ENCODE results near the gene SEL1L3.
"Not testable (repeated sequence)": the region's sequence is repeated elsewhere in the genome, so short reads cannot be mapped to it uniquely, and the experiment has no call there.

The SEL1L3 gene

DNA sequence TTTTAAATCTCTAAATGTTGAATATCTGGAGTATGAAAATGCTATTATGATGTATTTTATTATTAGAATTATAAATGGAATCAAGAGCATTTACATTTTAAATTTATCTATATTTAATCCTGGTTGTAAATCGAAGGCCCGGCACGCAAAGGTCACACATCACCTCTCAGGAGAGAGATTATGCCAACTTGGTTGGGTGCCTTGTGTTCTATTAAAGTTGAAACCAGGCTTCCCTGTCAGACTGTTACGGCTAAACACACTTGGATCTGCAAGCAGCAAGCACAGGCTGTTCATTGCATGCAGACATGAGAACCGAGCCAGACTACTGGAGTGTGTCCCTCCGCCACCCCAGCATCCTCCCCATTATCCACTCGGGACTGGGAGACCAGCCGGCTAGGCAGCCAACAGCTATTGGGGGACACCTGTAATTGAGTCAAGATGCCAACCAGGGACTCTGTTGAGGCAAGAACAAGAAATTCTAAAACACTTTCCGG is 16.4 kb upstream of the SEL1L3 start:
- no peak for DNase-seq

DNA sequence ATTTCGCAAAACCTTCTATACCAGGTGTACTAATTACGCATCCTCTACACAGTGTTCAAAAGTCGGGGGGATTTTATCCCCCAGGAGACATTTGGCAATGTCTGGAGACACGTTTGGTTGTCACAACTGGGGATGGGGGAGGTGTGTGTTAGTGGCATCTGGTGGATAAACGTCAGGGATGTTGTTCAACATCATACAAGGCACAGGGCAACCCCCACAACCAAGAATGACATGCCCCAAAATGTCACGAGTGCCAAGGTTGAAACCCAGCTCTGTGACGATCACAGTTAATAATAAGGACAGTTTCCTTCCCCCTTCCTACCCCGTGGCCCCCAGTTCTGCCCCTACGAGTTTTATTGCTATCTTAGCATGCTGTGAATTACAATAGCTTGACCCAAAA is 15.9 kb upstream of the SEL1L3 start:
- no peak for DNase-seq

DNA sequence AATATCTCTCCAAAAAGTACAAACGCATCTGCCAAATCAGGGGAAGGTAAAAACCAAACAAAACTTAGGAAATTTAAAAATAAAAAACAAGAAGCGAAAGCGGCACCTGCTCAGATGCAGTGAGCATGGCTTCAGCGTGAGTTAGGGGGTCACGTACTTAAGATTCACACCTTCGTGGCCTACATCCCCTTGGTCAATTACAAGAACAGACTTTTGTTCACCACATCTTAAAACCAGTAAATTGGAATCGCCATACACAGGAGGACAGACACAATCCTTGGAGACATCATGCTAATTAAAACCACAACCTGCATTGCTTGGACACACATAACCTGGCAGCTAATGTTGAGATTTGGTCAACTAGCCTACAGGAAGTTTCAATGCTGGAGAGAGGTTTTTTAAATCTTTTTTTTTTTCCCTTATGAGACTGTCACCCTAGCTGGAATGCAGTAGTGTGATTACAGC is 12.5 kb upstream of the SEL1L3 start:
- DNase-seq = no peak

DNA sequence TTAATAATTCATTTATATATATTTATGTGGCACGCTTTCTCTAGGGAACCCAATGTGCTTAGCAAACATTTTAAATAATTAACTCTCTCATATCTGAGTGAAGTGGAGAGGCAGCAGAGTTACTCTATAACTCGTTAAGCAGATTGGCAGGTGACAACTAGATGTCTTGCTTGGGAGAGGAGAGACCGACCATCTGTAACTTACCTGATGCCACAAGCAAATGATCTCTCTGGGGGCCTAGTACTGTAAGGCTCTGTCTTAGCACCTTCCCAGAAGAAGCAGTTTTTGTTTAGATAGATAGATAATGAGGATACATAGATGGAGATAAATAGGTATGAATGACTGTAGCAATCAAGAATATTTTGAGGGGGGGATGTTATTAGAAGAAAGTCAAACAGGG is 11.9 kb upstream of the SEL1L3 start:
- DNase-seq = no peak

DNA sequence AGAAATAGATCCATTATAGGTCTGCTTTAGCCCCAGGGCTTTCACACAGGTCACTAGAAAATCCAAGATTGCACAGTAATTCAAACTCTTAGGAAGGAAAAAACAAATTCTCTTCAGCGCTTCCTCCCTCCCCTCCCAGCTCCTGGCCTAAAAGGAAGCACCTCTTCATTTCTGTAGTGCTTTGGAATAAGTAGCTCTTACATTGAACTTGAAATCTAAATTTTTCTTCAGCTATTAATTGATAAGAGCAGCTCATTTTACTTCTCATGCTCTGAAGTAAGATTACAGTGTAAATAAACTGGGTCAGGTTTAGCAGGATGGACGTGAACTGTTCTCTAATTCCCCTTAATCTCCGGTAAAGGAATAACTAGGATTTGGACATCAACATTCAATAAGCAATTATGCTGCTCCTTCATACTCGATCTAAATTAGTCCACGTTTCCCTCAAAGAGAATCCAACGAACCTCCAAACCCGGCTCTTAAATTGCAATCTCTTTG is 10.9 kb upstream of the SEL1L3 start:
- DNase-seq = no peak

DNA sequence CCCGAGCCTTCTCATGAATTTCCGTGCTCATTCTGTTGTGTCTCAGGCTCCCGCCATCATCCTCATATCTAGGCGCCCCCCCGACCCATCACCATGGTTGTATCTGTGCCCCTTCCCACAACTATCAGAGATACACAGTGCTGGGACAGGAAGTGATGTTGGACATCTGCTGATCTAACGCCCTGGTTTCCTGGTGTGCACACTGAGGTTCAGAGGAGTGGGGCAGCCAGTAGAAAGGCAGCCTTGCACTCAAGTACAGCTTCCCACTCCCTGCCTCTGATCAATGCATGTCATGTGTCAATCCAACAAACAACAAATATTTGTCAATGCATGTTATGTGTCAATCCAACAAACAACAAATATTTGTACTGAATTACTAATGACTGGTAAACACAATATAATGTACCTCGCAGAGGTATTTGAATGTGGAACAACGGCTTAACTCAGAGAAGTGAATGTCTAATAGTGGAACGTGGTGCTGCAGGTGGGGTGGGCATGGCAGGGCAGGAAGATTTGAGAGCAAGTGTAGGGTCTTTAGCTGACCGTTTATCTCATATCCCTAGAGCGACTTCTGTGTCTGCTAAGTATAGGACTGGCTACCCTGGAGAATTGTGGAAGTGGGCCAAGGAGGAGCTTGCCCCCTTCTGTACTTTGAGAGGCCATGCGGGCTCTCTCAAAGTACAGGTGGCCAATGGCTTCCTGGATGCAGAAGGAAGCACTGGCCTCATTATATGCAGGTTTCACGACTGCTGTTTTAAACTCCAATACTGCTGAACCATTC is 10.3 kb upstream of the SEL1L3 start:
- DNase-seq = no peak

DNA sequence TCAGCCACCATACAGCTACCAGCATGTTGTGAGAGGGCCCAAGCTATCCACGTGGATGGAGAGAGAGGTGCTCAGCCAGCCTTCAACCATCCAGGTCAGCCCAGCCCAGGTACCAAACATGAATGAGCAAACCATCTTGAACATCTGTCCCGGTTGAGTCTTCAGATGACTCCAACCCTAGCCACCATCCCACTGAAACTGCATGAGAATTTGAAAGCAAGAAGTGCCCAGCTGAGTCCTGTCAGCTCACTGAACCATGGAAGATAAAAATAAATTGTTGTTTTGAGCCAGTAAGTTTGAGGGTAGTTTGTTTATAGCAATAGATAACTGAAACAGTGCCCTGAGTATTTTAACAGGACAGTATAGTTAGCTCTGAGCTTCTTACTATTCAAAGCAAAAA is 7.3 kb upstream of the SEL1L3 start:
- no peak for DNase-seq

DNA sequence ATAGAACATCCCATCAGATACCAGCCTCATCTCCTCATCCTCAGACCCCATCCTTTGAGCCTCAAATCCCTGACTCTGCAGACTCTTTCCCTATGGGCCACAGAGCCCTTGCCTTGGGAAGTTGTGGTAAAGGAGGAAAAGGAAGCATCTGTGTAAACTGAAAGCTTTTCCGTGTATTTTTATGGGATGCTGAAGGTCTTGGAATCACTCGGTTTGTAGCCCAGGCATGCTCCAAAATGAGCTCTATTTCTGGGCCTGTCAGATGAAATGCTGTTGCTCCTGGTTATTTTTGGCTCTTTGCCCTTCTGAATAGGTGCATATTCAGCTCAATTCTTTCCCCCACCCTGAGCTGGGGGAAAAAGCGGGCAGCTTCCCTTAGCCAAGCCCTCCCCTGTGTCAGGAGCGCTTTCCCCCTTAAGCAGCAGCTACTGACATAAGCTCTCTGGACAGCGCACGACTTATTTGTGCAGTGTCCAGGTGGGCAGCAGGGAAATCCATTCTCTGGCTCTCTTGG is 5.0 kb upstream of the SEL1L3 start:
- no peak for DNase-seq

DNA sequence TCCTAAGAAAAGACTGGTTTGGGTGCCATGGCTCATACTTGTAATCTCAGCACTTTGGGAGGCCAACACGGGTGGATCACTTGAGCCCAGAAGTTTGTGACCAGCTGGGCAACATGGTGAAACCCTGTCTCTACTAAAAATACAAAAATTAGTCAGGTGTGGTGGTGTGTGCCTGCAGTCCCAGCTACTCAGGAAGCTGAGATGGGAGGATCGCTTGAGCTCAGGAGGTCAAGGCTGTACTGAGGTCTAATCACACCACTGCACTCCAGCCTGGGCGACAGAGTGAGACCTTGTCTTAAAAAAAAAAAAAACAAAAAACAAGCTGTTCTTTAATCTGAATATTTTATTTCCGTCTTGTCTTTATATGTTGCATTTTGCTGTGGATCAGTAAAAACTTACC is 3.6 kb upstream of the SEL1L3 start:
- DNase-seq = not testable (repeated sequence)

DNA sequence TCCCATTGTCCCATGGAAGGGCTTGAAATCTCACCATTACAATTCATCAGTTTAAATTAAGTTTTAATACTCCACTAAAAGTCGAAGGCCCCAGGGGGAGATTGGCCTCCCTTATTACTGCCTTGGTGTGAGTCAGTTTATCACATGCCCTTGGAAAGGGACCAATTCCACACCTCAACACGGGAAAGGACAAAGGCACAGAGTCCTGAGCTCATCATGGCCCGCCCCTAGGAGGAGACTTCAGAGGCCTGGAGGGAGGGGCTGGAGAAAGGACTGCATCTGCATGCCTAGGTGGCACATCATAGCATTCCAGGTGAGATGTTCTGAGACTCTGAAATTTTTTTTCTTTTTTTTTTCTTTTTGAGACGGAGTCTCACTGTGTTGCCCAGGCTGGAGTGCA is 2.8 kb upstream of the SEL1L3 start:
- peak; percentile 15 for DNase-seq

DNA sequence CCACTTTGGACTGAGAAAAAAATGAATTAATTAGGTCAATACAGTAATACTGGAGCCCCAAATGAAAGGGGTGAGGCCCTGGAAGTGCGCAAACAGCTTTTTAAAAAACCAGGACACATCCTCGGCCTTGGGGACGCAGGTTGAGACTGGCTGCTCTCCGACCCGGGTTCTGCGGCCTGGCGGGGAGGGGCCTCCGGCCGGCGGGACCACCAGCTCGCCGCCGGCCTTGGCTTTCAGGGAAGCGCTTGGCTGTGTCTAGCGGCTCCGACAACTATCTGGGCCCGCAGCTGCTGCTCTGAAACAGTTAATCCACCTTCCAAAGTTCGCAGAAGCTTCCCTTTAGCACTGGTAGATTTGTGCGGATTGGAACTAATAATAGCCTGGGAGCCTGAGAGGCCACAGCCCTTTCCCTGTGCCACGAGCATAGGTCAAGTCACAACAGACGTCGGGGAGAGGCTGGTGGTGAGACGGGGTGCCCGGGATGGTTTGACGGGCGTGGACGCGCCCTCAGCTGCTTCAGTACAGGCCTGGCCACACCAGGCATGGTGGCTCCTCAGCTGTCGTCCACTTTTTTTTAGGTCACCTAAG is 1.1 kb upstream of the SEL1L3 start:
- no peak for DNase-seq

DNA sequence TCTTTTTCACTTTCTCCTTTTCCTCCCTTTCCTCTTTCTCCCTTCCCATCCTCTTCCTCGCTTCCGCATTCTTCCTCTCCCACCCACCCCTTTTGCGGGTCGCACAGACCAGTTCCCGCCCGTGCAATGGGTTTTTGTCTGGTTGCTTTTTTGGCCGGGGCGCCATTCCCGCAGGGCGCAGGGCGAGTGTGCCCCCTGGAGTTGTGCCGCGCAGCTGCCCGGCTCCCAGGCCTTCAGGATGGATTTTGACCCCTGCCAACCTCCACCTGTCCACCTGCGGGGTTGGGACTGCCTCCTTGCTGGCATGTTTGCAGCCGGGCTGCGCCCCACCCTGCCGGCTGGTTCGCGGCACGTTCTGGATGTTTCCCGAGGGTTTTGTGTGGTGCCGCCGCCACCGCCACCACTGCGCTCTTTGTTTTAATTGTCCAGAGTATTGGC is 578 bp upstream of the SEL1L3 start:
- DNase-seq = peak; percentile 40

DNA sequence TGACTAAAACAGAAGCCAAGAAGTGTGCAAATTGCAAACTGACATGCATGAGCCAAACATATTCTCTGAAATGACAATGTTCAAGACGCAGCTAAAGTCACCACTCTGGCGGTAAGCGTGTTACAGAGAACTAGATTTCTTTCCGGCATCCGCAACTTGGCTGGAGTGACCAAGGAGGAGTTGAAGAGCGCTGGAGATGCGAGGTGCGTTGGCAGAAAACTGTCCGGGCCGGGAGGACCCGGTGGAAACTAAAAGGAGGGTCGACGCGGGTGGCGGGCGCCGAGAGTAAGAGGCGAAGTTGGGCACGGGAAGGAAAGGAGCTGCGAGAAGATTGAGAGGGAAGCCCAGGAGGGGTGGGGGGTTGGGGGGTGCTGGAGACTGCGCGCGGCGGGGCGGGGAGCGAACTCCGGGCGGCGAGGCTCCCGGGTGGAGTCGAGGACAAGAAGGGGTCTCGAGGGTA is 807 bp downstream of the SEL1L3 start:
- no peak for DNase-seq

DNA sequence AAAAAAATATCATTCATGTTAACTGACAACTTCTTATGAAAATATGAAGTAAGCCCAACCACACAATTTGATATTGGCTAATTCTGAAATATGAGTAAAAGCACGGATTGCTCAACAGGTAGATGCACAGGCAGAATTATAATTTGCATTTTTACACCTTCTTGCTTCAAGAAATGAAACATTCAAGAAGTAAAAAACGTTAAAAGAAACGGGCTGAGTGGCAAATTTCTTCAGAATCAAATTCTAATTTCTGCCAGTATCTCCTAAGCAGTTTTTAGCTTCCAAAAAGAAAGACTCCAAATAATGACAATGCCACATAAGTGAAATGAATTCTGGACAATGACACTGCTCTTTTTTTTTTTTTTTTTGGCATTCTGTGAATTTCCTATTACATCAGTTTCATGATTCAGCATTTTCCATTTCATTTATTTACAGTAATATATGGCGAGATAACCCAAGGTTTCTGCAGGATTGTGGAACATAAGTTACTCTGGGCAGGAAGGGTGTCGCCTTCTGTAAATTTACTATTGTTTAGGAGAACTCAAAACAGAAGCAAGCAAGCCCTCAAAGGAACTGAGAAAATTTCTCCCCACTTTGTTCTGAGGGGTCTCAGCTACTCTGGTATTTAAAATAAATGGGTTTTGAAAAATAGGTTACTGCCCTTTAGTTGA is 1.4 kb downstream of the SEL1L3 start:
- no peak for DNase-seq

DNA sequence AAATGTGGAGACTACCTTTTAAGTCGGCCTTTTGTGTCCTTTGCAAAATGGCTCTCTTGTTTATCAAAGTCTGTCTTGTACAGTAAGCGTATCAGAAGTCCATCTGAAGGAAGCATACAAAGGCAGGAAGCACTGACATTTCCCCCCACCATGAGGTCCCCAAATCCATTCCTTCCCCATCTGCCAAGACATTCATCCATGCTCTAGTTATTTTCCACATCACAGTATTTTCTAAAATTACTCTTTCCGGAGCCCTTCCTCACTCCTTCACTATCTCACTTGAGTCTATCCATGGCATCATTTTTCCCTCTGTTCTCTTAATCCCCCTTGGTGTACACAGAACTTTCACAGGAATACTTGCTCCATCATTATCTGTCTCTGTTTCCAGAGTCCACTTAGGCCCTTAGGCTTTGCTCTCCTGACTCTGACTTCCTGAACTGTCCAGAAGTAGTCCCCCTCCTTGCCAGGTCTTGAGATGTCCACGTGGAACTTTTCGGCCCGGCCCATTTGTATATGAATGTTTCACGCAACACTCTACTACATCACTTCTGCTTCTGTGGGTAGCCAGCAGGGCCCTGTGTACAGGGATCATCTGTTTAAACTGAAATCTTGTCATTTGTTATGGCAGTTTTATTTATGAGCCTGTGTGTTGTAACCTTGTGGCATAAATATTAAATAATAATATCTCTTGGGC is 2.1 kb downstream of the SEL1L3 start:
- DNase-seq = no peak

DNA sequence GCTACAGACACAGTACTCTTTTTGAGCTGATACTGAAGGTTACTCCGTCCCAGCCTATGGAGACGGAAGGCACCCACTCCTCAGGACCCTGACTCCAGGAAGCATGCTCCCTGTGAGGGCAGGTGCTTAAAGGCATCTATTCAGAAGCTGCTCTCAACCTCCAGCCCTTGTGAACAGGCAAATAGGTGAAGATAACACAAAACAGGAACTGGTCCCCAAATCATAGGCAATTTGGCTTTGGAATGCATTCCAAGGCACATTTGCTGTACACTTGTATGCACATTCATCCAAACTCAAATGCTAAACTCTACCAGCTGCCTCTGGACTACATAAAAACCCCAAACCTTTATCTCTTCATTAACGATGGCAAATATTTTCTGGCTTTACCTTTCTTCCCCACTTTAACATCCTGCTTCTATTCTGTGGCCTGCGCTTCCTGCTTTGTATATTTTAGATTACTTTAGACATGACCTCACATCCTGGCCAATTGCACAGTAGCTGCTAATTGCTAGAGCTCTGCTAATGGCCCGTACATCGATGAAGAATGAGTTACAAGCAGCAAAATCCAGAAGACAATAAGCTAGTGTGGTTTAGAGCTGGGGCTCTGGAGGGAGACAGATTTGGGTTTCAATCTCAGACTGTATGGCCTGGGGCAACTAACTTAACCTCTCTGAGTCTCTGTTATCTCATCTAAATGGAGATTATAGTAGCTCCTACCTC is 3.2 kb downstream of the SEL1L3 start:
- DNase-seq = no peak

DNA sequence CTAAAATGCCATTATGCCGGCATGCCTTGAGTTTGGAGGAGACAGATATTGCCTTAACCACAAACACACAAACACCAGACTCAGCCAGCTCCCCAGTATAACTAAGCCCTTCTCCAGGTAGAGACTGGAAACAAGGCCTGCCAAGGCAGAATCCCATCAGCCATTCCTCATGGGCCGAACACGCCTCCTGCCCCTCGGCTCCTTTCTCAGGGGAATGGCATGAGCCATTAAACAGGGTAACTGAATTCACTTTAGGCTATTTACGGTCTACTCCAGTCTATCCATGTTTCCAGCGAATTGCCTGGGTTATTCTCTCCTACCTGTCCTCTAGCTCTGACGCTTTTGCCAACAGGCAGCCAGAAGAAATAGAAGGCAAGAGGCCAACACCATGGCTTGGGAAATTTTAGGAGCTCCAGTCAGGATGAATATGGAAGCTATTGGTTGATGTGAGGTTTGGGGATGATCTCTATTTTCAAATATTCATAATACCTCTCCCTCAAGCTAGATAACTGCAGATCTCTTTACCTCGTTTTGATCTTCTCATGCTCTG is 4.9 kb downstream of the SEL1L3 start:
- no peak for DNase-seq

DNA sequence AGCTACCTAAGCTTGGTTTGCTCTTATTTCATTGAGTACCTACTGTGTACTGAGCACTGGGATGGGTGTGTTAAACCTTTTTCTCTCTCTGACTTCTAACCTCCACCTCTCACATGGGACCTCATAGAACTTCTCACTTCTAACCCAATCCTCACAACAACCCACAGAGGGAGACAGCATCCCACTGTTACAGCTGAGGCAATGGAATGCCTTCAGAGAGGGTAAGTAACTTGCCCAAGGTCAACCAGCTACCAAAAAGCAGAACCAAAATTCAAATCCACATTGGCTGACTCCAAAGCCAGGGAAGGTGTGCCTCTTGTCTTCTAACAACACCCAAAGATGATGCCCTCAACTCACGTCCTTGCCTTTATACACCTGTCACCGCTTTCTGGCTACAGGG is 5.4 kb downstream of the SEL1L3 start:
- DNase-seq = no peak

DNA sequence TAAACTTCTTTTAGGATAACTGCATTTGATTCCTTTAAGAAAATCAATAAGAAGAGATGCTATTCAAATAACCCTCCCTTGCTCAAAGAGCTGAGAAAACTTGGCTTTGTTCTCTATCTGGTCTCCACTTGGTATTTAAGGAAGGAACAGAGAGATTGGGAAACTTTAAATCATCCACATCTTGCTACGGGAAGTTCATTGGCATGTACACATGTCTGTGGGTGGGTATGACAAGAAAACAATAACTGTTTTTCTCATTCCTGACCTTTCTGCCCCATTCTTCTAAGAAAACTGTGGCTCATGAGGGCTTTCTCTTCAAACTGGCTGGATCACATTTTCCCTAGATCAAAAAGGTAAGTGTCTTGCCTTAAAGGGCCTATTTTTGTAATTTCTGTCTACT is 6.0 kb downstream of the SEL1L3 start:
- DNase-seq = no peak

DNA sequence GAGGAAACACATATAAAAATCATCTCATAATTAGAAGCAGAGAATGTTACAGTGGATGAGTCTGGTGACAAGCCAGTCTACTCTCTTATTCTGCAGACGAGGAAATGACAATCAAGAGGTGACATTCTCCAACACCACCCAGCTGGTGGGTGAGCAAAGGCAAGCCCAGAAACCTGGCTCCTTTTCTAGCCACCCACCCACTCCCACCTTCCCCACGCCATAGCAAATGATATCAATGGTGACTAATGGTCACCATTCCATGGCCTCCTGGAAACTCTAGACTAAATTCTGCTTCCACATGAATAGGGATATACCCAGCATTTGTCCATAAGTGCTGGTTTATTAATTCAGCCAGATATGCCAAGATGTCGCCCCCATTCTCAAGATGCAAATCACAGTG is 10.7 kb downstream of the SEL1L3 start:
- no peak for DNase-seq

DNA sequence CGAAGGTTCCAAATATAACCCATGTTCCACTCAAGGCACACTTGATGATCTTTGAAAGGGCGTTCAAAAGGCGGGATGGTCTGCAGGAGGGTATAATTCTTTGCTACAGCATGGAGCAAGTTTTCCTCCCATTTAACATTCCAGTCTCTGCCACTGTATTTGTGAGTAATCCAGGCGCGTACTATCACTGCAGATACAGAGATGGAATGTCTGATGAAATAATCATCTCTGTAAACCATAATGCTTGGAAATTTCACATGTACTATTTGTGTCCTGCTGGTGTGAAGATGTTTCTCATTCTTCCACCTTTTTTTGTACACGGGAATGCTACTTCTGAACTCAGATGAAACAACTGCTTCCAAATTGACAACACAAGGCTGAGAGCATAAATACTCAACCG is 15.5 kb downstream of the SEL1L3 start:
- DNase-seq = no peak

All from NCI-H1436 (cell line).